Psoas muscle (tissue), 8 donors: ENCODE data around the gene R3HDM2. TPM values are rescaled to one million over a fixed set of nuclear protein-coding genes. Genes with fewer than 3 reads are reported as not detected.
"Not testable (repeated sequence)": the region's sequence is repeated elsewhere in the genome, so short reads cannot be mapped to it uniquely, and the experiment has no call there.

ENCODE experiments used
- ATAC-seq, 4 donors: fragments of 200-7000 bp; cut with Tn5 transposase; one replicate each; pipeline ENCODE4 v1.9.1; 2020; ENCODE audit warnings: moderate library complexity in 3 of 4, mild to moderate bottlenecking in 2 of 4
- DNase-seq, 2 donors: peaks; one replicate each; pipeline ENCODE4 v3.0.0-alpha.2; 2020
- H3K27ac ChIP-seq: fragments of 200-600 bp; one replicate; pipeline ENCODE4 v1.8.0; 2022
- H3K27me3 ChIP-seq, 3 donors: fragments of 200-600 bp in 1 of 3; one replicate each; pipeline versions ENCODE4 v1.6.1 to v1.8.0; 2013 to 2022; ENCODE audit warnings: low read length in 2 of 3, mild to moderate bottlenecking in 2 of 3, moderate library complexity in 1 of 3; ENCODE audit not compliant: insufficient read depth in 3 of 3
- H3K36me3 ChIP-seq, 2 donors: fragments of 200-600 bp in 1 of 2; one replicate each; pipeline versions ENCODE4 v1.6.1 to v1.8.0; 2013 to 2022; ENCODE audit warnings: low read depth in 1 of 2, mild to moderate bottlenecking in 1 of 2, moderate library complexity in 1 of 2; ENCODE audit not compliant: insufficient read depth in 1 of 2
- H3K4me1 ChIP-seq: fragments of 200-600 bp; one replicate; pipeline ENCODE4 v1.8.0; 2022
- H3K4me3 ChIP-seq: fragments of 200-600 bp; one replicate; pipeline ENCODE4 v1.8.0; 2022; ENCODE audit warnings: mild to moderate bottlenecking
- H3K9me3 ChIP-seq: fragments of 200-600 bp; one replicate; pipeline ENCODE4 v1.8.0; 2022
- WGBS, 3 donors: extraction: QIAGEN DNeasy Blood & Tissue Kit; methylation state at CpG; one replicate each; pipeline versions ENCODE4 v1.1.6 to v1.1.7; 2013; 5-methylcytosine and 5-hydroxymethylcytosine counted together
- intact Hi-C, 2 donors: fragments of 100-400 bp; cut with DNase I; formaldehyde crosslinking; loops; one replicate each; pipeline versions ENCODE4 v1.11.0 to v1.14.2; 2022
- polyA plus RNA-seq, 3 donors: library from polyadenylated mRNA; stranded (reverse); fragments of 200-250 nt; gene quantifications; one replicate each; pipeline ENCODE4 v1.2.3, GENCODE V29; 2013
- total RNA-seq, 4 donors: library from RNA; stranded (reverse); fragmentation: NEBNext Ultra II Directional in 2 of 4; extraction: Animal tissue kit (Norgen Biotek cat#: 25700) in 2 of 4; gene quantifications; one replicate each; pipeline versions ENCODE4 v1.2.1 to v1.2.4, GENCODE V29; 2021 to 2023
- TF ChIP-seq, protein P1 (sequence below): fragments of 200-600 bp; IDR thresholded peaks from one replicate; pipeline ENCODE4 v1.8.0; 2022; ENCODE audit warnings: antibody characterized with exemption
- donor health status: healthy with polysubstance abuse.
- donor health status: DM: no; HTN: no; CAD: no; lungs with moderate emphysema.
- donor health status: Bipolar disorder and iron deficiency.
- donor health status: healthy.
- donor health status: DM: yes; HTN: yes; CAD: no.
- donor health status: DM: no; HTN: no; CAD: no.
- donor health status: DM: no; HTN: no; CAD: no.
- donor health status: DM: yes; HTN: yes; CAD: no.

R3HDM2 gene
- total and polyA plus RNA-seq, 7 donors, result 12.1 to 64.9 (median 41.4) TPM

DNA sequence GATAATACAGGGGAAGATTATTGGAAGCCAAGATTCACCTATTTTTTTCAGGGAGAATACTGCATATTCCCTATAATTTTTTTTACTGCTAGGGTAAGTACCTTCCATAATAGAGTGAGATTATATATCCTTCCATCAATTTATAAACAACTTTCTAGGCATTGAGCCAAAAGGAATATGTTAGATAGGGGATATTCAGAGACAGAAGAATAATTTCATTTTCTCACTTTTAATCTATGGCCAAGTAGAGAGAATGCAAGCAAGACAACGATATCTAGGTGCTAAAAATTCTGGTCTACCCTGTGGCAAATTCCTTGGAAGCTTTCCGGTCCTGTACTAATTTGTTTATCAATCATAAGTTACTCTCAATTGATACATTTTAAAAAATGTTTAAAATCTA is 110.2 kb downstream of the R3HDM2 start:
- Histone ChIP-seq H3K9me3 (no peaks in the 10 kb centered on the region), H3K36me3 (no peaks in the 10 kb centered on the region), H3K27ac (no peak overlapping the region), H3K27me3 (no peaks in the 10 kb centered on the region), H3K4me1 (no peaks in the 10 kb centered on the region), H3K4me3 (no peak overlapping the region)
- DNase-seq (no peak), ATAC-seq (no peak)
- intact Hi-C loops, result no loop called here
- 72 to 85% (median 78%) methylated on average over 2 of the region's 2 CpGs for WGBS, 3 donors
- TF ChIP-seq, protein P1, sequence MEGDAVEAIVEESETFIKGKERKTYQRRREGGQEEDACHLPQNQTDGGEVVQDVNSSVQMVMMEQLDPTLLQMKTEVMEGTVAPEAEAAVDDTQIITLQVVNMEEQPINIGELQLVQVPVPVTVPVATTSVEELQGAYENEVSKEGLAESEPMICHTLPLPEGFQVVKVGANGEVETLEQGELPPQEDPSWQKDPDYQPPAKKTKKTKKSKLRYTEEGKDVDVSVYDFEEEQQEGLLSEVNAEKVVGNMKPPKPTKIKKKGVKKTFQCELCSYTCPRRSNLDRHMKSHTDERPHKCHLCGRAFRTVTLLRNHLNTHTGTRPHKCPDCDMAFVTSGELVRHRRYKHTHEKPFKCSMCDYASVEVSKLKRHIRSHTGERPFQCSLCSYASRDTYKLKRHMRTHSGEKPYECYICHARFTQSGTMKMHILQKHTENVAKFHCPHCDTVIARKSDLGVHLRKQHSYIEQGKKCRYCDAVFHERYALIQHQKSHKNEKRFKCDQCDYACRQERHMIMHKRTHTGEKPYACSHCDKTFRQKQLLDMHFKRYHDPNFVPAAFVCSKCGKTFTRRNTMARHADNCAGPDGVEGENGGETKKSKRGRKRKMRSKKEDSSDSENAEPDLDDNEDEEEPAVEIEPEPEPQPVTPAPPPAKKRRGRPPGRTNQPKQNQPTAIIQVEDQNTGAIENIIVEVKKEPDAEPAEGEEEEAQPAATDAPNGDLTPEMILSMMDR, result no peak

GRCh38 chr12:57319678-57320469 is 111.0 kb downstream of the R3HDM2 start:
- Histone ChIP-seq H3K27me3 (no peaks in the 10 kb centered on the region), H3K4me1 (no peaks in the 10 kb centered on the region), H3K27ac (no peak overlapping the region), H3K4me3 (no peak overlapping the region), H3K9me3 (no peaks in the 10 kb centered on the region), H3K36me3 (no peaks in the 10 kb centered on the region)
- intact Hi-C loops, result no loop called here
- ATAC-seq (no peak), DNase-seq (no peak)
- TF ChIP-seq, protein P1, result no peak
- WGBS, 3 donors, result 70 to 81% (median 73%) methylated on average over 11 of the region's 11 CpGs

DNA sequence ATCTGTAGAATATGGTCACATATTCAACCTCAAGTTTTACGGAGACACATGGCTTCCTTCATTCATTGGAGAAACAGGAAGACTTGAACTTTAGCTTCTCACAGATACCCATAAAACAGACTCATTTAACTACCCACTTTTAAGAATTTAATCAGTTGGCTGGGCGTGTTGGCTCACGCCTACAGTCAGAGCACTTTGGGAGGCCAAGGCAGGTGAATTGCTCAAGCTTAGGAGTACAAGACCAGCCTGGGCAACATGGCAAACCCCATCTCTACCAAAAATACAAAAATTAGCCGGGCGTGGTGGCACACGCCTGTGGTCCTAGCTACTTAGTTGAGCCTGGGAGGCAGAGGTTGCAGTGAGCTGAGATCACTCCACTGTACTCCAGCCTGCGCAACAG is 115.2 kb downstream of the R3HDM2 start:
- WGBS, 3 donors, result 97 to 100% (median 98%) methylated on average over 7 of the region's 7 CpGs
- no peaks in the 10 kb centered on the region for H3K4me1 ChIP-seq
- ATAC-seq, result no peak

DNA sequence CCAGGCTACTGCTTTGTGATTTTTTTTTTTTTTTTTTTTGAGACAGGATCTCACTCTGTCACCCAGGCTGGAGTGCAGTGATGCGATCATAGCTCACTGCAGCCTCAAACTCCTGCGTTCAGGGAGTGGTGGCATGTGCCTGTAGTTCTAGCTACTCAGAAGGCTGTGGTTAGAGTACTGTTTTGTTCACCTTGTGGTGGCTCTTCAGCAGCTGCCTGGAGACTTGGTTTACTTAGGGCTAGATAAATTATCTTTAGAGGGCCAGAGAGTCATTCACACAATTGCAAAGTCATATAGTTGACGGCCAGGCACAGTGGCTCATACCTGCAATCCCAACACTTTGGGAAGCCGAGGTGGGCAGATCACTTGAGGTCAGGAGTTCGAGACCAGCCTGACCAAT is 118.6 kb downstream of the R3HDM2 start:
- intact Hi-C loops, H3K27me3 ChIP-seq, H3K4me3 ChIP-seq, ATAC-seq, H3K4me1 ChIP-seq, H3K9me3 ChIP-seq, DNase-seq, H3K27ac ChIP-seq: not testable (repeated sequence)
- WGBS, 3 donors, result 93 to 95% (median 95%) methylated on average over 5 of the region's 5 CpGs
- peaks cover 0 to 16% of the 10 kb centered on the region in 2 donors for H3K36me3 ChIP-seq

More for the DNA sequence above, 115.2 kb downstream of the R3HDM2 start:
- no peak overlapping the region for H3K4me3 ChIP-seq
- H3K36me3 ChIP-seq, result no peaks in the 10 kb centered on the region
- DNase-seq, result no peak
- intact Hi-C loops, result no loop called here
- TF ChIP-seq, protein P1, result no peak
- H3K27ac ChIP-seq, result no peak overlapping the region
- H3K9me3 ChIP-seq, result no peaks in the 10 kb centered on the region
- H3K27me3 ChIP-seq, result no peaks in the 10 kb centered on the region

DNA sequence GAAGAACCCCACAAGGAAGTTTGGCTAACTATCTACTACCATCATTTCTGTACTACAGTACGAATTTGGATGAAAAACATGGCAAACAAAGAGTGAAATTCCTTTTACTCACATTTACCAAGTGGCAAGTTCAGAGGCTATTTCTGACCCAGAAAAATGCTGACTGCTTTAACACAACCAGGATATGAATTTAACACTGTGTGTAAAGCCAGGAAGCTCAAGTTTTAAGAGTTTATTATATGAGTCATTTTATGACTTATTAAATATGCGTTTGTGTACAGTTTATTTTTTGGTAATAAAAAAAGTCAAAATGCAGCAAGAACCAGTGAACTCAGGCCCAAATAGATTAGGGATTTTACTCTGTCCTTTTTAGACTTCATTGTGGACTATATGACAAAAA is 121.4 kb downstream of the R3HDM2 start:
- DNase-seq (no peak), ATAC-seq (no peak)
- intact Hi-C loops, result loop anchor here in 1 of 2 donors (2.0 kb wide), 1 partner anchor 149 kb away; the partner anchor contains the start of gene GLI1
- Histone ChIP-seq H3K4me3 (no peak overlapping the region), H3K9me3 (no peaks in the 10 kb centered on the region), H3K4me1 (no peaks in the 10 kb centered on the region), H3K36me3 (peaks cover 0 to 21% of the 10 kb centered on the region in 2 donors), H3K27me3 (no peaks in the 10 kb centered on the region), H3K27ac (no peak overlapping the region)
- WGBS, 3 donors, result 45 to 68% (median 48%) methylated on average over 2 of the region's 2 CpGs
- TF ChIP-seq, protein P1, result no peak
